IMR-90 (cell line): ENCODE measurements around the gene DAPK3. TPM values are rescaled to one million over a fixed set of nuclear protein-coding genes. Genes with fewer than 3 reads are reported as not detected.

Source experiments
- ATAC-seq: fragments of 200-7000 bp; cut with Tn5 transposase; 2 replicates; pipeline ENCODE4 v1.9.1; 2020; ENCODE audit warnings: low read depth, mild to moderate bottlenecking, moderate library complexity
- BruUV-seq: library from RNA; stranded (reverse); fragments of 400-500 nt; replicated peaks from 2 replicates; lab custom pipeline; 2021; lab: Mats Ljungman, UMichigan
- CTCF ChIA-PET: fragments of 300-600 bp; formaldehyde crosslinking; extraction: SDS; loops from one replicate; lab custom pipeline; 2021; ENCODE audit warnings: antibody characterized with exemption; lab: Yijun Ruan, JAX
- POLR2A ChIA-PET: fragments of 300-600 bp; sonication (Branson Sonifier 250); formaldehyde crosslinking; loops from one replicate; lab custom pipeline; 2022; ENCODE audit warnings: antibody characterized with exemption; ENCODE audit not compliant: unreplicated experiment; lab: Charles Lee
- DNase-seq: peaks from one replicate; pipeline ENCODE4 v3.0.0; 2013
- H2AFZ ChIP-seq: replicated peaks from 2 replicates; pipeline ENCODE3; 2013; ENCODE audit warnings: low read length, mild to moderate bottlenecking; ENCODE audit not compliant: poor library complexity
- H2AK5ac ChIP-seq: 2 replicates; pipeline ENCODE4 v1.6.1; 2013; ENCODE audit warnings: low read depth, low read length, inconsistent platforms
- H2AK9ac ChIP-seq: replicated peaks from 2 replicates; pipeline ENCODE3; 2013; ENCODE audit warnings: mild to moderate bottlenecking, low read depth, low read length, moderate library complexity; ENCODE audit not compliant: poor library complexity
- H2BK120ac ChIP-seq: 2 replicates; pipeline ENCODE4 v1.6.1; 2013; ENCODE audit warnings: low read depth, low read length, inconsistent platforms
- H2BK15ac ChIP-seq: 3 replicates; pipeline ENCODE4 v1.6.1; 2013; ENCODE audit warnings: low read depth, low read length, inconsistent platforms
- H2BK20ac ChIP-seq: 2 replicates; pipeline ENCODE4 v1.6.1; 2013; ENCODE audit warnings: low read depth, mild to moderate bottlenecking, inconsistent platforms, low read length, moderate library complexity
- H2BK5ac ChIP-seq: 2 replicates; pipeline ENCODE4 v1.6.1; 2013; ENCODE audit warnings: mild to moderate bottlenecking, low read depth, low read length, inconsistent platforms; ENCODE audit not compliant: poor library complexity, severe bottlenecking
- H3K14ac ChIP-seq: replicated peaks from 2 replicates; pipeline ENCODE4 v1.6.1; 2013; ENCODE audit warnings: low read depth, low read length, inconsistent platforms
- H3K18ac ChIP-seq: 2 replicates; pipeline ENCODE4 v1.6.1; 2013; ENCODE audit warnings: low read depth, low read length, control low read depth
- H3K23ac ChIP-seq: 2 replicates; pipeline ENCODE4 v1.6.1; 2013; ENCODE audit warnings: low read depth, low read length, inconsistent platforms
- H3K27ac ChIP-seq: 2 replicates; pipeline ENCODE4 v1.5.1; 2013; ENCODE audit warnings: mild to moderate bottlenecking, control low read depth, low read length; ENCODE audit not compliant: insufficient read depth
- H3K27me3 ChIP-seq: 2 replicates; pipeline ENCODE4 v1.6.1; 2013; ENCODE audit warnings: low read length; ENCODE audit not compliant: control insufficient read depth, insufficient read depth
- H3K36me3 ChIP-seq: 2 replicates; pipeline ENCODE4 v1.6.1; 2013; ENCODE audit warnings: low read length, mixed read lengths; ENCODE audit not compliant: control insufficient read depth, insufficient read depth
- H3K4ac ChIP-seq: 2 replicates; pipeline ENCODE4 v1.6.1; 2013; ENCODE audit warnings: low read depth, low read length, inconsistent platforms
- H3K4me1 ChIP-seq: 2 replicates; pipeline ENCODE4 v1.6.1; 2013; ENCODE audit warnings: low read length, mixed read lengths; ENCODE audit not compliant: control insufficient read depth, insufficient read depth
- H3K4me2 ChIP-seq: 2 replicates; pipeline ENCODE4 v1.6.1; 2013; ENCODE audit warnings: low read depth, mild to moderate bottlenecking, control low read depth, low read length, moderate library complexity
- H3K4me3 ChIP-seq: 2 replicates; pipeline ENCODE4 v1.5.1; 2013; ENCODE audit warnings: low read depth, mild to moderate bottlenecking, control low read depth, low read length, moderate library complexity; ENCODE audit not compliant: insufficient read depth
- H3K56ac ChIP-seq: 2 replicates; pipeline ENCODE4 v1.6.1; 2013; ENCODE audit warnings: low read length, inconsistent platforms; ENCODE audit not compliant: insufficient read depth; ENCODE audit errors: extremely low read depth
- H3K79me1 ChIP-seq, 2 experiments: 2 replicates each; pipeline ENCODE4 v1.6.1; 2013; ENCODE audit warnings: low read length in 2 of 2, inconsistent platforms in 1 of 2, low read depth in 1 of 2
- H3K9ac ChIP-seq: 2 replicates; pipeline ENCODE4 v1.6.1; 2013; ENCODE audit warnings: low read depth, low read length, control low read depth
- H3K9me1 ChIP-seq: 2 replicates; pipeline ENCODE4 v1.6.1; 2013; ENCODE audit warnings: low read length, inconsistent platforms; ENCODE audit not compliant: insufficient read depth
- H3K9me3 ChIP-seq: 2 replicates; pipeline ENCODE4 v1.6.1; 2013; ENCODE audit warnings: low read length; ENCODE audit not compliant: control insufficient read depth, insufficient read depth
- H4K20me1 ChIP-seq: 2 replicates; pipeline ENCODE4 v1.6.1; 2013; ENCODE audit warnings: low read length, inconsistent platforms; ENCODE audit not compliant: insufficient read depth
- H4K5ac ChIP-seq: 2 replicates; pipeline ENCODE4 v1.6.1; 2013; ENCODE audit warnings: mild to moderate bottlenecking, low read depth, low read length, control low read depth
- H4K8ac ChIP-seq, 2 experiments: 2 replicates each; pipeline ENCODE4 v1.6.1; 2013; ENCODE audit warnings: low read depth in 2 of 2, low read length in 2 of 2, control low read depth in 1 of 2, inconsistent platforms in 1 of 2
- H4K91ac ChIP-seq: 2 replicates; pipeline ENCODE4 v1.6.1; 2013; ENCODE audit warnings: low read depth, low read length, inconsistent platforms; ENCODE audit not compliant: insufficient read depth
- BHLHE40 ChIP-seq: fragments of 150-350 bp; IDR thresholded peaks from 2 replicates; pipeline ENCODE4 v1.6.1; 2016; ENCODE audit warnings: mild to moderate bottlenecking, low read depth, low read length
- CEBPB ChIP-seq: IDR thresholded peaks from 2 replicates; pipeline ENCODE4 v1.6.1; 2012; ENCODE audit warnings: low read depth, low read length, improper control_type of control experiment
- CHD1 ChIP-seq: IDR thresholded peaks from 2 replicates; pipeline ENCODE4 v1.6.1; 2012; ENCODE audit warnings: low read depth, low read length, improper control_type of control experiment
- FOS ChIP-seq: fragments of 150-350 bp; IDR thresholded peaks from 2 replicates; pipeline ENCODE4 v1.6.1; 2016; ENCODE audit warnings: low read depth, low read length
- MAFK ChIP-seq: IDR thresholded peaks from 2 replicates; pipeline ENCODE4 v1.6.1; 2012; ENCODE audit warnings: low read depth, low read length, improper control_type of control experiment
- MAZ ChIP-seq: IDR thresholded peaks from 2 replicates; pipeline ENCODE4 v1.6.1; 2012; ENCODE audit warnings: low read depth, mild to moderate bottlenecking, low read length, improper control_type of control experiment, moderate library complexity, borderline replicate concordance
- MXI1 ChIP-seq: IDR thresholded peaks from 2 replicates; pipeline ENCODE4 v1.6.1; 2012; ENCODE audit warnings: low read depth, mild to moderate bottlenecking, low read length, moderate library complexity, borderline replicate concordance
- NFE2L2 ChIP-seq: fragments of 150-350 bp; IDR thresholded peaks from 2 replicates; pipeline ENCODE4 v1.6.1; 2016; ENCODE audit warnings: low read depth, mild to moderate bottlenecking, low read length
- POLR2A ChIP-seq: IDR thresholded peaks from 2 replicates; pipeline ENCODE4 v1.6.1; 2012; ENCODE audit warnings: mild to moderate bottlenecking, low read depth, low read length
- RAD21 ChIP-seq: IDR thresholded peaks from 2 replicates; pipeline ENCODE4 v1.6.1; 2012; ENCODE audit warnings: low read length, improper control_type of control experiment
- RCOR1 ChIP-seq: IDR thresholded peaks from 2 replicates; pipeline ENCODE4 v1.6.1; 2012; ENCODE audit warnings: mild to moderate bottlenecking, low read length, improper control_type of control experiment; ENCODE audit not compliant: insufficient replicate concordance
- RFX5 ChIP-seq: IDR thresholded peaks from 2 replicates; pipeline ENCODE4 v1.8.0; 2012; ENCODE audit warnings: low read depth, mild to moderate bottlenecking, low read length, moderate library complexity
- SMC3 ChIP-seq: fragments of 150-350 bp; IDR thresholded peaks from 2 replicates; pipeline ENCODE4 v1.6.1; 2016; ENCODE audit warnings: low read depth, mild to moderate bottlenecking, antibody characterized with exemption, low read length, moderate library complexity
- WGBS, 2 experiments: methylation state at CpG; one replicate each; pipeline versions ENCODE4 v1.1.5 to v1.1.7; 2013; ENCODE audit warnings: missing lambda C conversion rate in 2 of 2; ENCODE audit not compliant: insufficient read length in 1 of 2; ENCODE audit errors: extremely low coverage in 2 of 2; 5-methylcytosine and 5-hydroxymethylcytosine counted together
- dilution Hi-C: fragments of 300-500 bp; cut with HindIII; formaldehyde crosslinking; loops from one replicate; pipeline ENCODE4 v1.14.3; 2018; ENCODE audit warnings: low sequenced_read_pairs; ENCODE audit not compliant: unreplicated experiment
- in situ Hi-C: fragments of 300-500 bp; cut with MboI; formaldehyde crosslinking; loops from 3 replicates; pipeline ENCODE4 v1.14.3; 2019; ENCODE audit warnings: low sequenced_read_pairs, inconsistent platforms, mixed read lengths
- intact Hi-C: fragments of 100-400 bp; cut with micrococcal nuclease; formaldehyde crosslinking; loops from 2 replicates; pipeline ENCODE4 v1.10.0; 2022
- polyA plus RNA-seq, 3 experiments: library from polyadenylated mRNA; depleted of rRNA; stranded (reverse); fragments of >200 nt; gene quantifications; 2 replicates each; pipeline ENCODE4 v1.2.3, GENCODE V29; 2012; ENCODE audit warnings: low replicate concordance in 1 of 3
- total RNA-seq: library from RNA; depleted of rRNA; stranded (reverse); fragments of >200 nt; gene quantifications from 2 replicates; pipeline ENCODE4 v1.2.3, GENCODE V29; 2012
- TF ChIP-seq, protein P1 (sequence below): conservative IDR thresholded peaks from 2 replicates; pipeline ENCODE4 v1.5.1; 2012; ENCODE audit warnings: mild to moderate bottlenecking, low read depth, low read length, improper control_type of control experiment
- TF ChIP-seq, protein P2 (sequence below): fragments of 150-350 bp; IDR thresholded peaks from 2 replicates; pipeline ENCODE4 v1.6.1; 2017; ENCODE audit warnings: mild to moderate bottlenecking, antibody characterized with exemption, low read length, low read depth
- TF ChIP-seq, protein P3 (sequence below): fragments of 150-350 bp; IDR thresholded peaks from 2 replicates; pipeline ENCODE4 v1.6.1; 2016; ENCODE audit warnings: low read depth, mild to moderate bottlenecking, low read length, moderate library complexity, borderline replicate concordance

Gene DAPK3
- total and polyA plus RNA-seq, 2 of the 4 experiments (the other 2 are of a cell fraction): 145 to 188 TPM

DNA sequence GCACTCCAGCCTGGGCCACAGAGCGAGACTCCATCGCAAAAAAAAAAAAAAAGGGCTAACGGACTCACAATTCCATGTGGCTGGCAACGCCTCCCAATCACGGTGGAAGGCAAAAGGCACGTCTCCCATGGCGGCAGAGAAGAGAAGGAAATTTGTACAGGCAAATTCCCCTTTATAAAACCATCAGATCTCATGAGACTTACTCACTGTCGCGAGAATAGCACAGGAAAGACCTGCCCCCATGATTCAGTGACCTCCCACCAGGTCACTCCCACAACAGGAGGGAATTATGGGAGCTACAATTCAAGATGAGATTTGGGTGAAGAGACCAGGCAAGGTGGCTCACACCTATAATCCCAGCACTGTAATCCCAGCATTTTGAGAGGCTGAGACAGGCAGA, 56.7 kb downstream of the DAPK3 start:
- H2BK5ac ChIP-seq: no peak overlapping the region
- no peak overlapping the region for H4K91ac ChIP-seq
- no peak overlapping the region for H3K4me3 ChIP-seq
- POLR2A ChIA-PET: no interaction called here
- H2AFZ ChIP-seq: no peak overlapping the region
- dilution Hi-C loops: no loop called here
- no peak overlapping the region for H3K18ac ChIP-seq
- H3K79me1 ChIP-seq: no peaks in the 10 kb centered on the region
- no peak for DNase-seq
- H3K23ac ChIP-seq: no peak overlapping the region
- H3K56ac ChIP-seq: no peak overlapping the region
- no peaks in the 10 kb centered on the region for H3K36me3 ChIP-seq
- H3K9me3 ChIP-seq: peaks cover 5% of the 10 kb centered on the region; the same call in 1 of the 2 replicates
- in situ Hi-C loops: no loop called here
- CTCF ChIA-PET: no interaction called here
- TF ChIP-seq MAFK (no peak), BHLHE40 (no peak), CEBPB (no peak), MXI1 (no peak), MAZ (no peak), RCOR1 (no peak), CHD1 (no peak), RFX5 (no peak), SMC3 (no peak), NFE2L2 (no peak), RAD21 (no peak), POLR2A (no peak), FOS (no peak)
- TF ChIP-seq, protein P1, sequence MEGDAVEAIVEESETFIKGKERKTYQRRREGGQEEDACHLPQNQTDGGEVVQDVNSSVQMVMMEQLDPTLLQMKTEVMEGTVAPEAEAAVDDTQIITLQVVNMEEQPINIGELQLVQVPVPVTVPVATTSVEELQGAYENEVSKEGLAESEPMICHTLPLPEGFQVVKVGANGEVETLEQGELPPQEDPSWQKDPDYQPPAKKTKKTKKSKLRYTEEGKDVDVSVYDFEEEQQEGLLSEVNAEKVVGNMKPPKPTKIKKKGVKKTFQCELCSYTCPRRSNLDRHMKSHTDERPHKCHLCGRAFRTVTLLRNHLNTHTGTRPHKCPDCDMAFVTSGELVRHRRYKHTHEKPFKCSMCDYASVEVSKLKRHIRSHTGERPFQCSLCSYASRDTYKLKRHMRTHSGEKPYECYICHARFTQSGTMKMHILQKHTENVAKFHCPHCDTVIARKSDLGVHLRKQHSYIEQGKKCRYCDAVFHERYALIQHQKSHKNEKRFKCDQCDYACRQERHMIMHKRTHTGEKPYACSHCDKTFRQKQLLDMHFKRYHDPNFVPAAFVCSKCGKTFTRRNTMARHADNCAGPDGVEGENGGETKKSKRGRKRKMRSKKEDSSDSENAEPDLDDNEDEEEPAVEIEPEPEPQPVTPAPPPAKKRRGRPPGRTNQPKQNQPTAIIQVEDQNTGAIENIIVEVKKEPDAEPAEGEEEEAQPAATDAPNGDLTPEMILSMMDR: no peak
- TF ChIP-seq, protein P2, sequence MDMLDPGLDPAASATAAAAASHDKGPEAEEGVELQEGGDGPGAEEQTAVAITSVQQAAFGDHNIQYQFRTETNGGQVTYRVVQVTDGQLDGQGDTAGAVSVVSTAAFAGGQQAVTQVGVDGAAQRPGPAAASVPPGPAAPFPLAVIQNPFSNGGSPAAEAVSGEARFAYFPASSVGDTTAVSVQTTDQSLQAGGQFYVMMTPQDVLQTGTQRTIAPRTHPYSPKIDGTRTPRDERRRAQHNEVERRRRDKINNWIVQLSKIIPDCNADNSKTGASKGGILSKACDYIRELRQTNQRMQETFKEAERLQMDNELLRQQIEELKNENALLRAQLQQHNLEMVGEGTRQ: no peak
- TF ChIP-seq, protein P3, sequence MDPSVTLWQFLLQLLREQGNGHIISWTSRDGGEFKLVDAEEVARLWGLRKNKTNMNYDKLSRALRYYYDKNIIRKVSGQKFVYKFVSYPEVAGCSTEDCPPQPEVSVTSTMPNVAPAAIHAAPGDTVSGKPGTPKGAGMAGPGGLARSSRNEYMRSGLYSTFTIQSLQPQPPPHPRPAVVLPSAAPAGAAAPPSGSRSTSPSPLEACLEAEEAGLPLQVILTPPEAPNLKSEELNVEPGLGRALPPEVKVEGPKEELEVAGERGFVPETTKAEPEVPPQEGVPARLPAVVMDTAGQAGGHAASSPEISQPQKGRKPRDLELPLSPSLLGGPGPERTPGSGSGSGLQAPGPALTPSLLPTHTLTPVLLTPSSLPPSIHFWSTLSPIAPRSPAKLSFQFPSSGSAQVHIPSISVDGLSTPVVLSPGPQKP: no peak
- no CpG with 5 or more reads among the region's 9 CpGs for WGBS, 2 experiments
- no peak overlapping the region for H3K9ac ChIP-seq
- no peak overlapping the region for H2AK5ac ChIP-seq
- no peak overlapping the region for H3K4me2 ChIP-seq
- no peaks in the 10 kb centered on the region for H4K20me1 ChIP-seq
- H3K9me1 ChIP-seq: no peaks in the 10 kb centered on the region
- no peak overlapping the region for H2BK15ac ChIP-seq
- no peak overlapping the region for H4K8ac ChIP-seq
- H4K5ac ChIP-seq: no peak overlapping the region
- no peak overlapping the region for H3K27ac ChIP-seq
- H3K4me1 ChIP-seq: no peaks in the 10 kb centered on the region
- H3K4ac ChIP-seq: no peak overlapping the region
- no peak for ATAC-seq
- no peak overlapping the region for H2AK9ac ChIP-seq
- BruUV-seq: no TSS peak
- no peaks in the 10 kb centered on the region; the same call in none of the 2 replicates for H3K27me3 ChIP-seq
- H3K14ac ChIP-seq: no peak overlapping the region
- intact Hi-C loops: no loop called here
- no peak overlapping the region for H2BK20ac ChIP-seq
- H2BK120ac ChIP-seq: no peak overlapping the region
